Smooth muscle cell of the brain vasculature (primary cell): ENCODE measurements around the gene TTYH2.

ENCODE experiments used
- DNase-seq: peaks from one replicate; pipeline ENCODE4 v3.0.0-alpha.2; 2012; ENCODE audit warnings: low read depth, low spot score

The TTYH2 gene

DNA sequence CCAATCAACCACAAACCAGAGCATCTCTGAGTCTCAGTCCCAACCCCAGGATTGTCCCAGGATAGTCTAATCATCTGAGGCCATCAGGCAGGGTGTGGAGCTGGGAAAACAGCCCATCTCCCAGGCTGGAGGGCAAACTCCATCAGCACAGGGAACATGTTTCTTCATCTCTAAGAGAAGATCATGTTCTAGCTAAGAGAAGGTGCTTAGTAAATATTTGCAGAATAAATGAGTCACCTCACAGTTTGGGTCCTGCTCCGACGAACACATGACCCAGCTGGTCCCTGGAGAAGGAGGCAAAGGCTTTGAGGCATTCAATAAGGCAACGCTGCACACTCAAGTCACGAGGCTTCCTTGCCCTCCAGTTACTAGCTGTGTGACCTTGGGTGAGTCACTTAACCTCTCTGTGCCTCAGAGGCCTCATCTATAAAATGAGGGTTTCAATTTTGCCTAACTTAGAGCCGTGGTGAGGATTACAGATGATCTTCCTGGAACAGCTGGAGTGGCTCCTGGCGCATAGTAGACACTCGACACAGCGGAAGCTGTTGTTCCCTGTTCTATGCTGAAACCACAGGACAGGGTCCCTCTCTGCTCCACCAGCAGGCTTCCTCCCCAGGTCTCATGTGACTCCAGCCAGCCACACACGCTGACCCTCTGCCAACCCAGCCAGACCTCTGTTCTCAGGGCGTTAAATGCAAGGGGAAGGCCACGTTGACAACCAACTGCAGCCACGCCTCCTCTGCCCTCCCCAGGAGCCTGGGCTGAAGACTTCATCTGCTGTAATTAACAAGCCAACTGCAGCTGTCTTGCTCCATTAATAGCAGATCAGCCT is 20.2 kb upstream of the TTYH2 start:
- DNase-seq = no peak

DNA sequence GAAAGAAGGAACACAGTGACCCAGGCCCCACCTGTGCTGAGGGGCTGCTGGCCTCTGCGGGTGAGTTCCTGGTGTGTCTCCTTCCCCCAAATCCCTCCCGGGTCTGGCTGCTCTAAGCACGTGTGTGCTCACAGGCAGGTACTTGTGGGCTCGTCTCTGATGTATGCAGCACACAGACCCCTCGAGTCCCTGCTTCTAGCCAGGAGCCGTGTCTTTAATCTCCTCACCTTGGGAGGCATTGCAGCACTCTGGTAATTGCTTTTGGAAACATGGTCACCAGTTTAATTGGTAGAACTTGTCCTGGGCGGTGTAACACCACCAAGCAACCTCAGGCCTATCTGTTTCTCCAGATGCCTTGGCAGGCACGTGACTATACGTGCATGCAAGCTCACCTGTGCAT is 18.7 kb upstream of the TTYH2 start:
- DNase-seq = no peak

GRCh38 chr17:74196541-74197317 is 16.6 kb upstream of the TTYH2 start:
- no peak for DNase-seq

- no peak for DNase-seq
Measured at GRCh38 chr17:74197801-74198200, 15.6 kb upstream of the TTYH2 start.

DNA sequence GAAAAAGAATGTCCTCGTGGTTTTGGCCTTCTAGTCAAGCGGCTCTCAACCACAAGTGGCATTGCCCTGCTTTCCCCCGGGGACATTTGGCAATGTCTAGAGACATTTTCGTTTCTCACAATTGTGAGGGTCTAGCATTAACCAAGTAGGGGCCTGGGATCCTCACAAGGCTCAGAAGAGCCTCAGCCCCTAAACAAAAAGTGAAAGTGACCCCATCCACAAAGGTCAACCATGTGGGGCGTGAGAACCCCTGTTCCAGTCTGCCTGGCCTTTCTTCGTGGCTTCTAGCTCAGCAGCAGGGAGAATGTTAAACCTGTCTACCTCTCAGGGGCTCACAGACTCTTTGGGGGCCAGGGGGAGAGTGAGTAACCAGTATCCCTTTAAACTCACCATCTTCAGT is 14.7 kb upstream of the TTYH2 start:
- no peak for DNase-seq

- DNase-seq = no peak
Measured at GRCh38 chr17:74199306-74200092, 13.9 kb upstream of the TTYH2 start.

DNA sequence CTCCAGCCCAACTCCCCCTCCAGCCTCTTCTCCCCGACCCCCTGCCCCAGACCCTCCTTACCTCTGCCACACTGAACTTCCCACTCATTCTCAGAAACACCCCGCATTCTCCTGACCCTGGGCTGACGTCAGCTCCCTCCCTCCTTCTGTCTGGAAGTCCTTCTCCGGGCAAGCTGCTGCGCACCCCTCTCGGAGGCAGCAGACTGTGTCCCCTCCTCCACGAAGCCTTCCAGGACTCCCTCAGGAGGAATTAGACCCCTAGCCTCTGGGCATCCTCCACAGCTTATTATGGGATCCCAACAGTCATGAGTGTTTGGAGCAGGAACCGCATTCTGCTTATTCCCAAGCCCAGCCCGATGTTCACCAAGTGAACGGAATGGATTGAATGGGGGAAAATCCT is 13.3 kb upstream of the TTYH2 start:
- DNase-seq = no peak

DNA sequence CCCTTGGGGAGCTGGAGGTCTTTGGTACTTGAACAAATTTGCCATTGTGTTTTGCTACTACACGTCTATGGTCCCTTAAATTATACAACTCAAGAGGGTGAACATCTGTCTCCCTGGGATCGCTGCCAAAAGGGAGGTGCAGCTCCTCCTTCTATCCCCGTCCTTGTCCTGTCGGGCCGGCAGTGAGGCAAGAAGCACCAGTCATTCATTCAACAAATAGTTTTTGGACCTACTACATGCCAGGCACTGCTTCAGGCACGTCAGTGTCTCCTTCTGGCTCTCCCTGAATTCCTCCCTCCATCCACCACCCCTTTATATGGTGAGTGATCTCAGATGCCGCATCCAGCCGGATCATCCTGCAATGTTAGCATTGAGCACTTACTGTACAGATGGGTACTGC is 12.1 kb upstream of the TTYH2 start:
- no peak for DNase-seq

GRCh38 chr17:74201948-74202347 is 11.4 kb upstream of the TTYH2 start:
- DNase-seq = no peak

DNA sequence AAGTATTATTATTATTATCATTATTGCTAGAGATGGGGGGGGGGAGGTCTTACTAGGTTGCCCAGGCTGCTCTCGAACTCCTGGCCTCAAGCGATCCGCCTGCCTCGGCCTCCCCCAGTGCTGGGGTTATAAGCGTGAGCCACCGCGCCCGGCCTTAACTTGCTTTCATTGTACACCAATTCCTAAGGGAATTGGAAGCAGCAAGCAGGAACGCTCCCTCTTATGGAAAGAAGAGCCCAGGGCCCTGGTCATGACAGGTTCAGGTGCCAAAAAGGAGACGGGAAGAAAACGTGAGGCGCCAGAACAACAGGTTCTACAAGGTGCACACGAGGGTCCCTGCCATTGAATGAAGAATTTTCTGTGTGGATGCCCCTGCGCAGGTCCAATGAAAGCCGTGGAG is 10.4 kb upstream of the TTYH2 start:
- DNase-seq = no peak

DNA sequence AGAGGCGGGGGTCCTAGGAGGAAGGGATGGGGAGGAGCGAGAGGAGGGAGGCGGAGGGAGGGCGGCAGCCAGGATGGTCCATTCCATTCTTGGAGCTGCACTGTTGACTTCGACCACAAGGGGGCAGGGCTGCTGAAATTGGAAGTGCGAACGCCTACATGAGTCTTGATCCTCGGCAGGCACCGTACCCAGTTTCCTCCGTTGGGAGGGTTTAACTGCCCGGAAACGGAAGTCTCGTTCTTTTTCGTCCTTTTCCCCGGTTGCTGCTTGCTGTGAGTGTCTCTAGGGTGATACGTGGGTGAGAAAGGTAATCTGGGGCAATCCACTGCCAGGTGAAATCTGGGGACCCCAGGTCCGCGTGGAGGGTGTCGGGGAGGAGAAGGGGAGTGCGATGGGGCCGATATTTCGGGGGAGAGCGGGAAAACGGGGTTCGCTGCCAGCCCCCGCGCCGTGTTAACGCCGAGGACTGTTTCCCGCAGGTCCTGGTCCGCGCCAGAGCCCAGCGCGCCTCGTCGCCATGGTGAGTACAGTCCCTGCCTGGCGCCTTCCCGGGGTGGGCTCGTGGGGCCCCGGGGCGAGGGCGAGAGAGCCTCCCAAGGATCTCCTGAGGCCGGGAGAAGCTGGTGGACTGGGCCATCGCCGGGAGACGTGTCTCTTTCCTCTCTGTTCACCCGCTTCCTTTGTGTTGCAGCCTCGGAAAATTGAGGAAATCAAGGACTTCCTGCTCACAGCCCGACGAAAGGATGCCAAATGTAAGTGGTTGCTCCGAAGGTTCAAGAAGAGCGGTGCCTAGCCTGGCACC is 9.7 kb upstream of the TTYH2 start, which contains the start of gene RPL38:
TSS of gene RPL38 (plus strand) at position 240 of the 802 bp plus-strand sequence. CDS start at position 518, 278 bp downstream.
- peak; percentile 92 for DNase-seq

- no peak for DNase-seq
Measured at GRCh38 chr17:74204474-74204873, 8.9 kb upstream of the TTYH2 start.

DNA sequence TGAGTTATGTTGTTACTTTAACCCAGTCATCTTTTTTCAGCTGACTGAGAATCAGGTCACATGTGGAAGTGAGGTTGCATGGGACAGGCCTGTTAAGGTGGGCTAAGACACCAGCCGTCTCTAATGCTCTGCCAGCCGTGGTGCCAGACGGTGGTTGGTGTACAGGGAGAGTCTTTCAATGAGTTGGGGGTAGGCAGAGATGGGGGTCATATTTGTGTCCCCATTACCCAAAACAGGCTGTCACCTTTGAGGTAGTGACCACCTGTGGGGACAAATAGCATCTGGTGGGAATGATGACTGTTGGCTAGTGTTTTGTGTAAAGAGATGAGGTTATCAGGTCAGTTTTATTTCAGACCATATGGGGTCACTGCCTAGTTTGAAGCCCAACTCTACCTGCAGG is 8.1 kb upstream of the TTYH2 start:
- DNase-seq = no peak

DNA sequence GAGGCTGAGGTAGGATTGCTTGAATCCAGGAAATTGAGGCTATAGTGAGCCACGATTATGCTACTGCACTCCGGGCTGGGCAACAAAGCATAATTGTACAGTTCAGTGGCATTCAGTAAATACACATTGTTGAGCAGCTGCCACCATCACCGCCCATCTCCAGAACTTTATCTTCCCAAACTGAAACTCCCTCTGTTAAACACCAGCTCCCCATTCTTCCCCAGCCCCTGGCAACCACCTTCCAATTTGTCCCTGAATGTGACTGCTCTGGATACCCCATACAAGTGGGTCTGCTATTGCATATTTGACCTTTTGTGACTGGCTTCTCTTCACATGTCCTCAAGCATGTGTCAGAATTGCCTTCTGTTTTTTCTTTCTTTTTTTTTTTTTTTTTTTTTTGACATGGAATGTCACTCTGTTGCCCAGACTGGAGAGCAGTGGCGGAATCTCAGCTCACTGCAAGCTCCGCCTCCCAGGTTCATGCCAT is 7.0 kb upstream of the TTYH2 start:
- DNase-seq = no peak

- DNase-seq = no peak
Measured at GRCh38 chr17:74210191-74211140, 2.9 kb upstream of the TTYH2 start.

- DNase-seq = no peak
Measured at GRCh38 chr17:74211141-74211911, 2.0 kb upstream of the TTYH2 start.

DNA sequence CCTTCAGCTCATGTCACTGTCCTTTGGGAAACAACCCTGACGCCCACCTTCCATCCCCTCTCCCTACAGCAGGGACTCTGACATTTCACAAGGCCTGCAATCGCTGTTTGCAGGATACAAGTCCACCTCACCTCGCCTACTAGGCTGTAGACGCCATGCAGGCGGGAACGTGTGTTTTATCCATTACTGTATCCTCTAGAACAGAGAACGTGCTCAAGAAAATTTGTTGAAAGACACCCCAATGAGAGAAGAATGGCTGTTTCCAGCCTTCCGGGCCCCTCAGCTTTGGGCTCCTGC is 1.5 kb upstream of the TTYH2 start:
- DNase-seq = no peak

GRCh38 chr17:74212209-74212912 is 1.0 kb upstream of the TTYH2 start:
- DNase-seq = no peak
